Activated CD4-positive, alpha-beta T cell treated with anti-CD3 and anti-CD28 coated beads for 48 hours (primary cell): ENCODE results near the gene TUBA4B.
A peak's percentile ranks its signal among the peaks of the same experiment; 100 is the strongest.
"Not testable (repeated sequence)": the region's sequence is repeated elsewhere in the genome, so short reads cannot be mapped to it uniquely, and the experiment has no call there.

Experiments
- DNase-seq: peaks from one replicate; pipeline ENCODE4 v3.0.0-alpha.2; 2020

The TUBA4B gene

GRCh38 chr2:219249203-219249980 lies 3.7 kb upstream of the TUBA4B start:
- peak; percentile 51 for DNase-seq

GRCh38 chr2:219250049-219250781 lies 2.8 kb upstream of the TUBA4B start:
- no peak for DNase-seq

GRCh38 chr2:219251656-219252055 lies 1.4 kb upstream of the TUBA4B start:
- no peak for DNase-seq

GRCh38 chr2:219252084-219252483 lies 959 bp upstream of the TUBA4B start:
- peak; percentile 46 for DNase-seq

- DNase-seq = no peak
Observed at GRCh38 chr2:219252570-219252899, 508 bp upstream of the TUBA4B start.

- DNase-seq = peak; percentile 92
Observed at GRCh38 chr2:219253753-219254589, 928 bp downstream of the TUBA4B start, which contains the start of gene TUBA4A. Gene TUBA4A, minus strand, starts transcription at chr2:219253918. Its CDS starts 60 bp downstream, at chr2:219253858.

GRCh38 chr2:219254590-219255201 lies 1.7 kb downstream of the TUBA4B start:
- DNase-seq = peak; percentile 51

GRCh38 chr2:219258942-219259341 lies 5.9 kb downstream of the TUBA4B start:
- DNase-seq = not testable (repeated sequence)

- no peak for DNase-seq
Observed at GRCh38 chr2:219261024-219261855, 8.2 kb downstream of the TUBA4B start.

- no peak for DNase-seq
Observed at GRCh38 chr2:219266232-219266631, 13.2 kb downstream of the TUBA4B start.

GRCh38 chr2:219266886-219267285 lies 13.8 kb downstream of the TUBA4B start:
- no peak for DNase-seq

- no peak for DNase-seq
Observed at GRCh38 chr2:219268294-219268693, 15.3 kb downstream of the TUBA4B start.

- DNase-seq = no peak
Observed at GRCh38 chr2:219269362-219270054, 16.5 kb downstream of the TUBA4B start.

- no peak for DNase-seq
Observed at GRCh38 chr2:219270055-219270372, 17.0 kb downstream of the TUBA4B start.

- DNase-seq = no peak
Observed at GRCh38 chr2:219271021-219271420, 18.0 kb downstream of the TUBA4B start.

GRCh38 chr2:219272356-219272755 lies 19.3 kb downstream of the TUBA4B start:
- DNase-seq = no peak

GRCh38 chr2:219272995-219273394 lies 20.0 kb downstream of the TUBA4B start:
- DNase-seq = no peak

GRCh38 chr2:219273937-219274336 lies 20.9 kb downstream of the TUBA4B start:
- DNase-seq = no peak

GRCh38 chr2:219274361-219274921 lies 21.4 kb downstream of the TUBA4B start:
- DNase-seq = no peak

GRCh38 chr2:219277703-219278654 lies 24.9 kb downstream of the TUBA4B start:
- peak; percentile 82 for DNase-seq
